Neural cell (in vitro differentiated cells): ENCODE measurements around the gene MREG. TPM values are rescaled to one million over a fixed set of nuclear protein-coding genes. Genes with fewer than 3 reads are reported as not detected.

Source experiments
- H2AFZ ChIP-seq: fragments of 200-600, 300-800 bp; sonication (generic), shearing (Covaris generic); 2 replicates; pipeline ENCODE4 v1.6.0; 2014; ENCODE audit warnings: low read depth, mild to moderate bottlenecking, antibody characterized with exemption, low read length, moderate library complexity
- H3F3A ChIP-seq: fragments of 200-600 bp; shearing (Covaris generic); 2 replicates; pipeline ENCODE4 v1.6.1; 2016; ENCODE audit warnings: mild to moderate bottlenecking, moderate library complexity, mixed read lengths, antibody characterized with exemption, low read length; ENCODE audit not compliant: insufficient read depth, poor library complexity, severe bottlenecking
- H3K27ac ChIP-seq: fragments of 200-600, 300-800 bp; sonication (generic), shearing (Covaris generic); 2 replicates; pipeline ENCODE4 v1.5.1; 2014; ENCODE audit warnings: mild to moderate bottlenecking, low read length, moderate library complexity
- H3K27me3 ChIP-seq: fragments of 300-800, 200-600 bp; sonication (generic), shearing (Covaris generic); 2 replicates; pipeline ENCODE4 v1.6.0; 2014; ENCODE audit warnings: mild to moderate bottlenecking, low read depth, low read length, moderate library complexity; ENCODE audit not compliant: insufficient read depth
- H3K36me3 ChIP-seq: fragments of 300-800, 200-600 bp; sonication (generic), shearing (Covaris generic); 2 replicates; pipeline ENCODE4 v1.5.1; 2014; ENCODE audit warnings: mild to moderate bottlenecking, antibody characterized with exemption, low read length, moderate library complexity; ENCODE audit not compliant: insufficient read depth
- H3K4me2 ChIP-seq: fragments of 300-800, 200-600 bp; sonication (generic), shearing (Covaris generic); 2 replicates; pipeline ENCODE4 v1.6.0; 2014; ENCODE audit warnings: mild to moderate bottlenecking, low read length
- H3K4me3 ChIP-seq: fragments of 300-800, 200-600 bp; sonication (generic), shearing (Covaris generic); 2 replicates; pipeline ENCODE4 v1.5.1; 2014; ENCODE audit warnings: mild to moderate bottlenecking, low read length, moderate library complexity
- H3K79me2 ChIP-seq: fragments of 200-600 bp; shearing (Covaris generic); replicated peaks from 2 replicates; pipeline ENCODE4 v1.6.0; 2014; ENCODE audit warnings: mild to moderate bottlenecking, low read length, moderate library complexity; ENCODE audit not compliant: insufficient read depth
- H3K9ac ChIP-seq: fragments of 300-800, 200-600 bp; sonication (generic), shearing (Covaris generic); 2 replicates; pipeline ENCODE4 v1.6.1; 2016; ENCODE audit warnings: mild to moderate bottlenecking, low read length, mixed read lengths
- H3K9me2 ChIP-seq: fragments of 200-600 bp; shearing (Covaris generic); 2 replicates; pipeline ENCODE4 v1.6.1; 2016; ENCODE audit warnings: mild to moderate bottlenecking, low read length, mixed read lengths; ENCODE audit not compliant: insufficient read depth
- H3K9me3 ChIP-seq: fragments of 200-600, 300-800 bp; sonication (generic), shearing (Covaris generic); 2 replicates; pipeline ENCODE4 v1.6.1; 2016; ENCODE audit warnings: mild to moderate bottlenecking, mixed run types, low read length, moderate library complexity, mixed read lengths
- H4K20me1 ChIP-seq: fragments of 200-600 bp; shearing (Covaris generic); 2 replicates; pipeline ENCODE4 v1.6.1; 2016; ENCODE audit warnings: mild to moderate bottlenecking, mixed run types; ENCODE audit not compliant: insufficient read depth
- EP300 ChIP-seq: fragments of 450-650 bp; conservative IDR thresholded peaks from 2 replicates; pipeline ENCODE4 v1.6.1; 2014; ENCODE audit warnings: antibody characterized with exemption, mild to moderate bottlenecking, moderate library complexity; ENCODE audit not compliant: poor library complexity, severe bottlenecking
- EZH2 ChIP-seq: fragments of 200-600, 300-800 bp; shearing (Covaris generic), sonication (generic); IDR thresholded peaks from 2 replicates; pipeline ENCODE4 v1.6.1; 2014; ENCODE audit warnings: antibody characterized with exemption, low read length, borderline replicate concordance, mild to moderate bottlenecking; ENCODE audit not compliant: insufficient read depth, poor library complexity, severe bottlenecking
- MXI1 ChIP-seq: fragments of 450-650 bp; conservative IDR thresholded peaks from 2 replicates; pipeline ENCODE4 v1.6.1; 2014; ENCODE audit warnings: antibody characterized with exemption, mild to moderate bottlenecking; ENCODE audit not compliant: poor library complexity, severe bottlenecking
- POLR2AphosphoS5 ChIP-seq: IDR thresholded peaks from 2 replicates; pipeline ENCODE4 v1.6.1; 2012
- RAD21 ChIP-seq: fragments of 450-650 bp; conservative IDR thresholded peaks from 2 replicates; pipeline ENCODE4 v1.6.1; 2014; ENCODE audit warnings: antibody characterized with exemption, mild to moderate bottlenecking, moderate library complexity
- SMC3 ChIP-seq: fragments of 450-650 bp; conservative IDR thresholded peaks from 2 replicates; pipeline ENCODE4 v1.6.1; 2014; ENCODE audit warnings: antibody characterized with exemption, mild to moderate bottlenecking, moderate library complexity; ENCODE audit not compliant: poor library complexity
- TAF1 ChIP-seq: IDR thresholded peaks from 2 replicates; pipeline ENCODE4 v1.6.1; 2012; ENCODE audit warnings: low read depth
- polyA plus RNA-seq: library from polyadenylated mRNA; depleted of rRNA; stranded (reverse); fragments of >200 nt; gene quantifications from 2 replicates; pipeline ENCODE4 v1.2.3, GENCODE V29; 2014
- TF ChIP-seq, protein P1 (sequence below): IDR thresholded peaks from 2 replicates; pipeline ENCODE4 v1.6.1; 2012; ENCODE audit warnings: borderline replicate concordance
- TF ChIP-seq, protein P2 (sequence below): fragments of 450-650 bp; IDR thresholded peaks from 2 replicates; pipeline ENCODE4 v1.5.1; 2014; ENCODE audit warnings: antibody characterized with exemption, mild to moderate bottlenecking, moderate library complexity; ENCODE audit not compliant: poor library complexity, severe bottlenecking

The MREG gene
- polyA plus RNA-seq, 1 donor from 2014 or later: 9.1 TPM

DNA sequence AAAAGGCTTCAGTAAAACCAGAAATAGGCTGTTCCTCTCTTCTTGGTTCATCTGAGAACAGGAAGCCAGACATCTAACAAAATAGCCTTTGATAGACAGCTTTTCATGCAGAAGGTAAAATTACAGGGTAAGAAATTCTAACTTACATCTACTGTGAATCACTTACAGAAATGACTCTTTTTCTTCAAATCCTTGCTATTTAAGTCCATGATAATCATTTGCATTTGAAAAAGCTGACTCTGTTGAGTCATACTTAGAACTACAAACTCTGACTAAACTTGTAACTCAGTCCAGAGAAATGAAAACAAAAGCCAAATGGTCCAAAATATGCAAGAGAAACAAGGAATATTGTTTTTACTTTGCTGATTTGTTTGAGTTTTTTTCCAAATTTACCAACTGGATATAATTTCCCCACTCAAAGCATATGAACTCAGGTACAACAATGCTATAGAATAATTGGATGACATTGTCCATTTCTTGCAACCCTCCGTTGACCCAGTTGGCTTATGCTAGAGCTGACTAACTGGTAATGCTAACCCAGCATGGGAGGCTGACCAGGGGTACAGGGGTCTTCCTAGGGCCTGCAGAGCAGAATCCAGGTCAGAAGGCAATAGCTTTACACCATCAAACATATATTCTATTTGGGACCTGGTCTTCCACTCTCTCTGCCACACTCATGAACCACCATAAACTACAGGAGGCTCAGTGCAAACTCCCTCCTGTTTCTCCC is 18.8 kb upstream of the MREG start:
- Histone ChIP-seq H4K20me1 (no peaks in the 10 kb centered on the region), H3K9me2 (no peaks in the 10 kb centered on the region), H3K27ac (no peak overlapping the region), H3F3A (no peaks in the 10 kb centered on the region), H3K9me3 (no peaks in the 10 kb centered on the region), H3K9ac (no peak overlapping the region), H3K27me3 (no peaks in the 10 kb centered on the region), H3K4me2 (no peak overlapping the region), H3K79me2 (no peaks in the 10 kb centered on the region), H3K36me3 (peaks cover 10% of the 10 kb centered on the region), H2AFZ (no peak overlapping the region), H3K4me3 (no peak overlapping the region)
- TF ChIP-seq RAD21 (no peak), EZH2 (no peak), SMC3 (no peak), TAF1 (no peak), MXI1 (no peak), EP300 (no peak), POLR2AphosphoS5 (no peak)
- TF ChIP-seq, protein P1, sequence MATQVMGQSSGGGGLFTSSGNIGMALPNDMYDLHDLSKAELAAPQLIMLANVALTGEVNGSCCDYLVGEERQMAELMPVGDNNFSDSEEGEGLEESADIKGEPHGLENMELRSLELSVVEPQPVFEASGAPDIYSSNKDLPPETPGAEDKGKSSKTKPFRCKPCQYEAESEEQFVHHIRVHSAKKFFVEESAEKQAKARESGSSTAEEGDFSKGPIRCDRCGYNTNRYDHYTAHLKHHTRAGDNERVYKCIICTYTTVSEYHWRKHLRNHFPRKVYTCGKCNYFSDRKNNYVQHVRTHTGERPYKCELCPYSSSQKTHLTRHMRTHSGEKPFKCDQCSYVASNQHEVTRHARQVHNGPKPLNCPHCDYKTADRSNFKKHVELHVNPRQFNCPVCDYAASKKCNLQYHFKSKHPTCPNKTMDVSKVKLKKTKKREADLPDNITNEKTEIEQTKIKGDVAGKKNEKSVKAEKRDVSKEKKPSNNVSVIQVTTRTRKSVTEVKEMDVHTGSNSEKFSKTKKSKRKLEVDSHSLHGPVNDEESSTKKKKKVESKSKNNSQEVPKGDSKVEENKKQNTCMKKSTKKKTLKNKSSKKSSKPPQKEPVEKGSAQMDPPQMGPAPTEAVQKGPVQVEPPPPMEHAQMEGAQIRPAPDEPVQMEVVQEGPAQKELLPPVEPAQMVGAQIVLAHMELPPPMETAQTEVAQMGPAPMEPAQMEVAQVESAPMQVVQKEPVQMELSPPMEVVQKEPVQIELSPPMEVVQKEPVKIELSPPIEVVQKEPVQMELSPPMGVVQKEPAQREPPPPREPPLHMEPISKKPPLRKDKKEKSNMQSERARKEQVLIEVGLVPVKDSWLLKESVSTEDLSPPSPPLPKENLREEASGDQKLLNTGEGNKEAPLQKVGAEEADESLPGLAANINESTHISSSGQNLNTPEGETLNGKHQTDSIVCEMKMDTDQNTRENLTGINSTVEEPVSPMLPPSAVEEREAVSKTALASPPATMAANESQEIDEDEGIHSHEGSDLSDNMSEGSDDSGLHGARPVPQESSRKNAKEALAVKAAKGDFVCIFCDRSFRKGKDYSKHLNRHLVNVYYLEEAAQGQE: no peak
- TF ChIP-seq, protein P2, sequence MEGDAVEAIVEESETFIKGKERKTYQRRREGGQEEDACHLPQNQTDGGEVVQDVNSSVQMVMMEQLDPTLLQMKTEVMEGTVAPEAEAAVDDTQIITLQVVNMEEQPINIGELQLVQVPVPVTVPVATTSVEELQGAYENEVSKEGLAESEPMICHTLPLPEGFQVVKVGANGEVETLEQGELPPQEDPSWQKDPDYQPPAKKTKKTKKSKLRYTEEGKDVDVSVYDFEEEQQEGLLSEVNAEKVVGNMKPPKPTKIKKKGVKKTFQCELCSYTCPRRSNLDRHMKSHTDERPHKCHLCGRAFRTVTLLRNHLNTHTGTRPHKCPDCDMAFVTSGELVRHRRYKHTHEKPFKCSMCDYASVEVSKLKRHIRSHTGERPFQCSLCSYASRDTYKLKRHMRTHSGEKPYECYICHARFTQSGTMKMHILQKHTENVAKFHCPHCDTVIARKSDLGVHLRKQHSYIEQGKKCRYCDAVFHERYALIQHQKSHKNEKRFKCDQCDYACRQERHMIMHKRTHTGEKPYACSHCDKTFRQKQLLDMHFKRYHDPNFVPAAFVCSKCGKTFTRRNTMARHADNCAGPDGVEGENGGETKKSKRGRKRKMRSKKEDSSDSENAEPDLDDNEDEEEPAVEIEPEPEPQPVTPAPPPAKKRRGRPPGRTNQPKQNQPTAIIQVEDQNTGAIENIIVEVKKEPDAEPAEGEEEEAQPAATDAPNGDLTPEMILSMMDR: no peak

DNA sequence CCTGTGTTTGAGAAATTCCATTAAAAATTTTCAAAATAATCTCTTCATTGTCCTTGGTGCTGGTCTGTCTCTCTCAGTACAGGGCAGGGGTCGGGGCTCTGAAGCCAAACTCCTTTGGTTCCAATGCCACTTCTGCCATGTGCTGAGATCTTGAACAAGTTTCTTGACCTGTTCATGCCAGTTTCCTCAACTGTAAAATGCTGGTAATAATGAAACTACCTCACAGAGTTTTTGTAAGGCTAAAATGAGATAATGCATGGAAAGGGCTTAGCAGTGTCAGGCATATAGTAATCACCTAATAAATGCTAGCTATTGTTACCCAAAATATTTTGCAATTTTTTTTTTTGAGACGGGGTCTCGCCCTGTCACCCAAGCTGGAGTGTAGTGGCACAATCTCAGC is 16.9 kb upstream of the MREG start:
- no peak overlapping the region for H3K27ac ChIP-seq
- no peaks in the 10 kb centered on the region for H3K79me2 ChIP-seq
- H3K36me3 ChIP-seq: peaks cover 10% of the 10 kb centered on the region
- TF ChIP-seq TAF1: no peak
- no peak for TF ChIP-seq MXI1
- no peak for TF ChIP-seq EP300
- TF ChIP-seq, protein P2: no peak
- TF ChIP-seq EZH2: no peak
- no peak for TF ChIP-seq SMC3
- no peak for TF ChIP-seq RAD21
- TF ChIP-seq, protein P1: no peak
- no peak for TF ChIP-seq POLR2AphosphoS5
- H3K9ac ChIP-seq: no peak overlapping the region
- no peaks in the 10 kb centered on the region for H4K20me1 ChIP-seq
- H3K27me3 ChIP-seq: no peaks in the 10 kb centered on the region
- H3K9me2 ChIP-seq: no peaks in the 10 kb centered on the region
- H3K4me3 ChIP-seq: no peak overlapping the region
- no peak overlapping the region for H3K4me2 ChIP-seq
- no peaks in the 10 kb centered on the region for H3F3A ChIP-seq
- H3K9me3 ChIP-seq: no peaks in the 10 kb centered on the region
- H2AFZ ChIP-seq: no peak overlapping the region
